GM19193 (cell line): Measurements from ENCODE around the gene GSC2.

Experiments used
- POLR2A ChIP-seq: IDR thresholded peaks from 4 replicates; pipeline ENCODE4 v1.6.1; 2011; ENCODE audit not compliant: insufficient read depth, insufficient read length; ENCODE audit errors: extremely low read depth

The GSC2 gene

GRCh38 chr22:19181786-19182471, 31.8 kb upstream of the GSC2 start:
- TF ChIP-seq POLR2A = no peak

GRCh38 chr22:19180740-19181410, 30.8 kb upstream of the GSC2 start:
- TF ChIP-seq POLR2A = no peak

- no peak for TF ChIP-seq POLR2A
These were observed 30.1 kb upstream of the GSC2 start for GRCh38 chr22:19180234-19180633.

- no peak for TF ChIP-seq POLR2A
These were observed 29.5 kb upstream of the GSC2 start for GRCh38 chr22:19179497-19180048.

- peak; percentile 59 for TF ChIP-seq POLR2A
These were observed 28.8 kb upstream of the GSC2 start, which contains the start of gene SLC25A1 for GRCh38 chr22:19178657-19179496. Gene SLC25A1, minus strand, starts transcription at chr22:19178736. Its CDS starts 63 bp downstream, at chr22:19178673.

- no peak for TF ChIP-seq POLR2A
These were observed 28.1 kb upstream of the GSC2 start for GRCh38 chr22:19178065-19178656.

GRCh38 chr22:19177164-19178064, 27.3 kb upstream of the GSC2 start:
- TF ChIP-seq POLR2A = no peak

GRCh38 chr22:19176732-19177131, 26.6 kb upstream of the GSC2 start:
- peak; percentile 23 for TF ChIP-seq POLR2A

- TF ChIP-seq POLR2A = no peak
These were observed 26.1 kb upstream of the GSC2 start for GRCh38 chr22:19176175-19176643.

GRCh38 chr22:19175602-19176174, 25.6 kb upstream of the GSC2 start:
- peak; percentile 10 for TF ChIP-seq POLR2A

GRCh38 chr22:19175026-19175601, 25.0 kb upstream of the GSC2 start:
- TF ChIP-seq POLR2A = no peak

- peak; percentile 21 for TF ChIP-seq POLR2A
These were observed 24.3 kb upstream of the GSC2 start for GRCh38 chr22:19174106-19175025.
